SK-N-SH (cell line): ENCODE results near the gene TLCD4. TPM values are rescaled to one million over a fixed set of nuclear protein-coding genes. Genes with fewer than 3 reads are reported as not detected.
A peak's percentile ranks its signal among the peaks of the same experiment; 100 is the strongest.

ENCODE experiments used
- CTCF ChIA-PET: fragments of 300-600, 350-600 bp; formaldehyde crosslinking; extraction: SDS; loops from one replicate; lab custom pipeline; 2021; lab: Yijun Ruan, JAX
- POLR2A ChIA-PET: fragments of 350-600 bp; sonication (Branson Sonifier 250); formaldehyde crosslinking; extraction: SDS; loops from one replicate; lab custom pipeline; 2020; ENCODE audit warnings: antibody characterized with exemption, inconsistent platforms; lab: Yijun Ruan, JAX
- DNase-seq: peaks from one replicate; pipeline ENCODE4 v3.0.0; 2012
- H2AFZ ChIP-seq: fragments of 200-600 bp; sonication (generic); 2 replicates; pipeline ENCODE4 v1.8.1; 2016; ENCODE audit warnings: antibody characterized with exemption, mild to moderate bottlenecking, low read depth
- H3F3A ChIP-seq: fragments of 200-600 bp; sonication (generic); replicated peaks from 2 replicates; pipeline ENCODE3; 2016; ENCODE audit warnings: antibody characterized with exemption, mild to moderate bottlenecking; ENCODE audit not compliant: insufficient read depth
- H3K27ac ChIP-seq, 2 experiments: fragments of 200-500 bp in 1 of 2; fragments of 200-600 bp in 1 of 2; sonication (Bioruptor generic) in 1 of 2; sonication (generic), shearing (Covaris generic) in 1 of 2; 2 replicates each; pipeline versions ENCODE4 v1.5.1 to v1.6.1; 2014 to 2016; ENCODE audit warnings: low read depth in 2 of 2, inconsistent platforms in 1 of 2, low read length in 1 of 2, mild to moderate bottlenecking in 1 of 2, mixed read lengths in 1 of 2
- H3K27me3 ChIP-seq: fragments of 200-600 bp; sonication (generic), shearing (Covaris generic); 2 replicates; pipeline ENCODE4 v1.6.1; 2016; ENCODE audit warnings: mixed run types; ENCODE audit not compliant: insufficient read depth
- H3K36me3 ChIP-seq, 2 experiments: fragments of 200-500 bp in 1 of 2; fragments of 200-600 bp in 1 of 2; sonication (Bioruptor generic) in 1 of 2; sonication (generic) in 1 of 2; replicated peaks in 1 of 2; 2 replicates each; pipeline versions ENCODE3 to v1.5.1; 2014 to 2016; ENCODE audit warnings: low read length in 1 of 2, mild to moderate bottlenecking in 1 of 2; ENCODE audit not compliant: insufficient read depth in 2 of 2, control insufficient read depth in 1 of 2
- H3K4me1 ChIP-seq, 2 experiments: fragments of 200-500 bp in 1 of 2; fragments of 200-600 bp in 1 of 2; sonication (Bioruptor generic) in 1 of 2; sonication (generic), shearing (Covaris generic) in 1 of 2; 2 replicates each; pipeline versions ENCODE4 v1.5.1 to v1.6.1; 2014 to 2016; ENCODE audit warnings: low read depth in 1 of 2, low read length in 1 of 2, mixed run types in 1 of 2; ENCODE audit not compliant: insufficient read depth in 2 of 2, control insufficient read depth in 1 of 2
- H3K4me2 ChIP-seq: fragments of 200-600 bp; sonication (generic), shearing (Covaris generic); 2 replicates; pipeline ENCODE4 v1.6.1; 2017; ENCODE audit warnings: mixed run types
- H3K4me3 ChIP-seq, 2 experiments: fragments of 200-500 bp in 1 of 2; fragments of 200-600 bp in 1 of 2; sonication (Bioruptor generic) in 1 of 2; sonication (generic), shearing (Covaris generic) in 1 of 2; 2 replicates each; pipeline versions ENCODE4 v1.5.1 to v1.8.1; 2014 to 2016; ENCODE audit warnings: low read depth in 2 of 2, inconsistent platforms in 1 of 2, low read length in 1 of 2, mild to moderate bottlenecking in 1 of 2, mixed read lengths in 1 of 2, moderate library complexity in 1 of 2
- H3K79me2 ChIP-seq: fragments of 200-600 bp; sonication (generic); 2 replicates; pipeline ENCODE4 v1.8.1; 2017; ENCODE audit warnings: mild to moderate bottlenecking; ENCODE audit not compliant: insufficient read depth
- H3K9ac ChIP-seq: fragments of 200-600 bp; sonication (generic); 2 replicates; pipeline ENCODE4 v1.6.1; 2017; ENCODE audit warnings: mixed run types
- H3K9me2 ChIP-seq: fragments of 200-600 bp; sonication (generic); 2 replicates; pipeline ENCODE4 v1.6.1; 2017; ENCODE audit warnings: mixed run types
- H3K9me3 ChIP-seq: fragments of 200-600 bp; sonication (generic); 2 replicates; pipeline ENCODE4 v1.6.1; 2017; ENCODE audit warnings: mixed run types, mild to moderate bottlenecking, moderate library complexity
- H4K20me1 ChIP-seq: fragments of 200-600 bp; sonication (generic); 2 replicates; pipeline ENCODE4 v1.6.1; 2017; ENCODE audit warnings: mild to moderate bottlenecking, mixed run types; ENCODE audit not compliant: insufficient read depth
- CHD2 ChIP-seq: fragments of 150-350 bp; IDR thresholded peaks from 2 replicates; pipeline ENCODE4 v1.6.1; 2018; ENCODE audit warnings: low read length; ENCODE audit not compliant: partially characterized antibody
- CTCF ChIP-seq: fragments of 200-600 bp; sonication (generic); IDR thresholded peaks from 2 replicates; pipeline ENCODE4 v1.6.1; 2017; ENCODE audit warnings: antibody characterized with exemption, mild to moderate bottlenecking, moderate library complexity
- EP300 ChIP-seq, 2 experiments: IDR thresholded peaks; 2 replicates each; pipeline versions ENCODE4 v1.4.0 to v1.6.1; 2012; ENCODE audit warnings: borderline replicate concordance in 1 of 2, low read depth in 1 of 2, low read length in 1 of 2
- FOSL2 ChIP-seq: IDR thresholded peaks from 2 replicates; pipeline ENCODE4 v1.4.0; 2012; ENCODE audit warnings: low read depth, mild to moderate bottlenecking, moderate library complexity, borderline replicate concordance
- FOXM1 ChIP-seq: IDR thresholded peaks from 2 replicates; pipeline ENCODE4 v1.4.0; 2012; ENCODE audit warnings: low read depth, mild to moderate bottlenecking
- JUND ChIP-seq: IDR thresholded peaks from 2 replicates; pipeline ENCODE4 v1.4.0; 2012
- MEF2A ChIP-seq: IDR thresholded peaks from 2 replicates; pipeline ENCODE4 v1.4.0; 2012; ENCODE audit warnings: low read depth, borderline replicate concordance
- NFIC ChIP-seq: IDR thresholded peaks from 2 replicates; pipeline ENCODE4 v1.4.0; 2012; ENCODE audit warnings: borderline replicate concordance
- NRF1 ChIP-seq: IDR thresholded peaks from 2 replicates; pipeline ENCODE4 v1.6.1; 2012; ENCODE audit warnings: low read depth, mild to moderate bottlenecking, low read length
- PBX3 ChIP-seq: IDR thresholded peaks from 2 replicates; pipeline ENCODE4; 2012
- POLR2AphosphoS5 ChIP-seq: IDR thresholded peaks from 2 replicates; pipeline ENCODE4 v1.6.1; 2012; ENCODE audit warnings: low read depth, low read length
- RAD21 ChIP-seq: IDR thresholded peaks from 2 replicates; pipeline ENCODE4 v1.6.1; 2012; ENCODE audit warnings: mild to moderate bottlenecking, low read length
- RXRA ChIP-seq: IDR thresholded peaks from 2 replicates; pipeline ENCODE4 v1.4.0; 2012; ENCODE audit warnings: low read depth, mild to moderate bottlenecking, borderline replicate concordance
- TAF1 ChIP-seq: IDR thresholded peaks from 2 replicates; pipeline ENCODE4 v1.6.1; 2012; ENCODE audit warnings: low read depth, mild to moderate bottlenecking, low read length, moderate library complexity, borderline replicate concordance
- TCF12 ChIP-seq: IDR thresholded peaks from 2 replicates; pipeline ENCODE4 v1.4.0; 2012
- TEAD4 ChIP-seq: IDR thresholded peaks from 2 replicates; pipeline ENCODE4 v1.4.0; 2012; ENCODE audit warnings: mild to moderate bottlenecking, borderline replicate concordance; ENCODE audit not compliant: insufficient read depth
- ZBTB33 ChIP-seq: IDR thresholded peaks from 2 replicates; pipeline ENCODE4 v1.4.0; 2012; ENCODE audit warnings: low read depth, borderline replicate concordance
- WGBS: methylation state at CpG from one replicate; pipeline ENCODE4 v1.1.6; 2017; ENCODE audit warnings: low lambda C conversion rate; 5-methylcytosine and 5-hydroxymethylcytosine counted together
- polyA plus RNA-seq, 3 experiments: library from polyadenylated mRNA; depleted of rRNA; stranded (reverse); fragments of >200 nt; gene quantifications; 2 replicates each; pipeline ENCODE4 v1.2.3, GENCODE V29; 2012

TLCD4 gene
- polyA plus RNA-seq, 1 of the 3 experiments (the other 2 are of a cell fraction), result 0.69 TPM

- Histone ChIP-seq H3K9me2 (no peaks in the 10 kb centered on the region), H3K4me1 (peaks cover 5% of the 10 kb centered on the region in 2 experiments; a peak in 2 of 4 replicates), H3K36me3 (no peaks in the 10 kb centered on the region), H3K79me2 (no peaks in the 10 kb centered on the region), H3K27ac (peak overlapping the region; percentile 26 to 88; a peak in 3 of 4 replicates), H3K9ac (peak overlapping the region; percentile 55; the same call in 1 of the 2 replicates), H3K9me3 (no peaks in the 10 kb centered on the region; the same call in 1 of the 2 replicates), H2AFZ (peak overlapping the region; percentile 62; the same call in 1 of the 2 replicates), H4K20me1 (no peaks in the 10 kb centered on the region), H3F3A (peaks cover 10% of the 10 kb centered on the region), H3K4me2 (peak overlapping the region; percentile 14; the same call in 1 of the 2 replicates), H3K4me3 (no peak overlapping the region), H3K27me3 (no peaks in the 10 kb centered on the region)
- POLR2A ChIA-PET, result no interaction called here
- TF ChIP-seq JUND (peak; percentile 89), EP300 (IDR thresholded peaks at IDR 0.05; ENCODE audit: borderline replicate concordance in 1 of 2, low read depth in 1 of 2, low read length in 1 of 2) (peak in 1 of 2 experiments; percentile 86; a peak in 2 of 4 replicates), ZBTB33 (no peak), CHD2 (no peak), PBX3 (peak; percentile 60), NFIC (peak; percentile 39; the same call in 1 of the 2 replicates), TEAD4 (peak; percentile 67), MEF2A (peak; percentile 59; the same call in 1 of the 2 replicates), POLR2AphosphoS5 (peak; percentile 43; the same call in 1 of the 2 replicates), FOSL2 (peak; percentile 86), TCF12 (peak; percentile 72), RXRA (peak; percentile 91), FOXM1 (no peak)
- 19% methylated on average over 5 of the region's 5 CpGs for WGBS
- DNase-seq, result no peak
- CTCF ChIA-PET, result no interaction called here
Observed at GRCh38 chr1:95086949-95087533, 30.1 kb upstream of the TLCD4 start.

- POLR2A ChIA-PET, result no interaction called here
- H2AFZ ChIP-seq, result peak overlapping the region; percentile 65; the same call in 1 of the 2 replicates
- WGBS, result 95% methylated on average over 1 of the region's 1 CpG
Observed at GRCh38 chr1:95088303-95088702, 28.9 kb upstream of the TLCD4 start.

More at GRCh38 chr1:95088303-95088702, 28.9 kb upstream of the TLCD4 start:
- Histone ChIP-seq H3K4me2 (no peak overlapping the region), H3F3A (peaks cover 10% of the 10 kb centered on the region), H3K4me1 (peaks cover under 1 to 5% of the 10 kb centered on the region in 2 experiments; a peak in 2 of 4 replicates), H3K9ac (no peak overlapping the region), H3K9me3 (no peaks in the 10 kb centered on the region; the same call in 1 of the 2 replicates), H3K27ac (no peak overlapping the region), H3K9me2 (no peaks in the 10 kb centered on the region), H3K79me2 (no peaks in the 10 kb centered on the region), H3K4me3 (no peak overlapping the region), H3K27me3 (no peaks in the 10 kb centered on the region)
- CTCF ChIA-PET, result interaction anchor here (0.7 to 1.0 kb wide), 2 partner anchors 45 to 282 kb away, joined by 3 to 5 read pairs; no protein-coding TSS in a partner anchor
- DNase-seq, result no peak
- TF ChIP-seq NRF1, result no peak
- no peak for TF ChIP-seq RAD21
- no peak for TF ChIP-seq TAF1
- no peak for TF ChIP-seq CTCF
- TF ChIP-seq EP300 (IDR thresholded peaks at IDR 0.05; ENCODE audit: borderline replicate concordance in 1 of 2, low read depth in 1 of 2, low read length in 1 of 2), result no peak
- no peak for TF ChIP-seq FOSL2
- TF ChIP-seq, all 33 proteins: peak for 0
- Histone ChIP-seq H4K20me1 (no peaks in the 10 kb centered on the region), H3K36me3 (no peaks in the 10 kb centered on the region)
